ENCODE data around the gene RBBP4.

DNA sequence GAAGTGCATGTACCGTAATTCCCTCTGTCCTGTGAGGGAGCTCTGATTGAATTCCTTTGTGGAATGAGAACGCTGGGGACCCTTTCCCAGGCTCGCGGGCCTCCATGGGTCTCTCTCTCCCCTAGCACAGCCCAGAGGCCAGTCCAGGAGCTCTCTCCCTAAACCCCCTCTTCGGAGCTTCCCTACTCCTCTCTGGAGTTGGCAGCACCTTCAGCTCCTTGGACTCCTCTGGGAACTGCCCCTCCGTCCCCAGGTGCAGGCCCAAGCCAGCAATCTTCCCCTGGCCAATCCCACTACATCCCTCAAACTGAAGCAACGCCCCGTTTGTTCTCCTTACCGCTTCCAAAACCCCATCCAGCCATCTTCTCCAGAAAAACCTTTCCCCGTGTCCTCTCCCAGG is 62.1 kb downstream of the RBBP4 start:
- TF ChIP-seq, protein P1, sequence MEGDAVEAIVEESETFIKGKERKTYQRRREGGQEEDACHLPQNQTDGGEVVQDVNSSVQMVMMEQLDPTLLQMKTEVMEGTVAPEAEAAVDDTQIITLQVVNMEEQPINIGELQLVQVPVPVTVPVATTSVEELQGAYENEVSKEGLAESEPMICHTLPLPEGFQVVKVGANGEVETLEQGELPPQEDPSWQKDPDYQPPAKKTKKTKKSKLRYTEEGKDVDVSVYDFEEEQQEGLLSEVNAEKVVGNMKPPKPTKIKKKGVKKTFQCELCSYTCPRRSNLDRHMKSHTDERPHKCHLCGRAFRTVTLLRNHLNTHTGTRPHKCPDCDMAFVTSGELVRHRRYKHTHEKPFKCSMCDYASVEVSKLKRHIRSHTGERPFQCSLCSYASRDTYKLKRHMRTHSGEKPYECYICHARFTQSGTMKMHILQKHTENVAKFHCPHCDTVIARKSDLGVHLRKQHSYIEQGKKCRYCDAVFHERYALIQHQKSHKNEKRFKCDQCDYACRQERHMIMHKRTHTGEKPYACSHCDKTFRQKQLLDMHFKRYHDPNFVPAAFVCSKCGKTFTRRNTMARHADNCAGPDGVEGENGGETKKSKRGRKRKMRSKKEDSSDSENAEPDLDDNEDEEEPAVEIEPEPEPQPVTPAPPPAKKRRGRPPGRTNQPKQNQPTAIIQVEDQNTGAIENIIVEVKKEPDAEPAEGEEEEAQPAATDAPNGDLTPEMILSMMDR (IDR thresholded peaks at IDR 0.05 in 4 of 5, conservative IDR thresholded peaks at IDR 0.05 in 1 of 5) = no peak
- no peak for TF ChIP-seq POLR2A (IDR thresholded peaks at IDR 0.05)

Measured in gastrocnemius medialis (tissue), 4 donors.